Nasal cavity respiratory epithelium epithelial cell of viscerocranial mucosa (primary cell): Measurements from ENCODE around the gene TMEM41A. TPM values are rescaled to one million over a fixed set of nuclear protein-coding genes. Genes with fewer than 3 reads are reported as not detected.

ENCODE experiments used
- total RNA-seq: library from RNA; depleted of rRNA; stranded (reverse); fragments of >200 nt; gene quantifications from 2 replicates; pipeline ENCODE4 v1.2.3, GENCODE V29; 2014

The TMEM41A gene
- 21.5 and 32.0 TPM in 2 replicates for total RNA-seq

DNA sequence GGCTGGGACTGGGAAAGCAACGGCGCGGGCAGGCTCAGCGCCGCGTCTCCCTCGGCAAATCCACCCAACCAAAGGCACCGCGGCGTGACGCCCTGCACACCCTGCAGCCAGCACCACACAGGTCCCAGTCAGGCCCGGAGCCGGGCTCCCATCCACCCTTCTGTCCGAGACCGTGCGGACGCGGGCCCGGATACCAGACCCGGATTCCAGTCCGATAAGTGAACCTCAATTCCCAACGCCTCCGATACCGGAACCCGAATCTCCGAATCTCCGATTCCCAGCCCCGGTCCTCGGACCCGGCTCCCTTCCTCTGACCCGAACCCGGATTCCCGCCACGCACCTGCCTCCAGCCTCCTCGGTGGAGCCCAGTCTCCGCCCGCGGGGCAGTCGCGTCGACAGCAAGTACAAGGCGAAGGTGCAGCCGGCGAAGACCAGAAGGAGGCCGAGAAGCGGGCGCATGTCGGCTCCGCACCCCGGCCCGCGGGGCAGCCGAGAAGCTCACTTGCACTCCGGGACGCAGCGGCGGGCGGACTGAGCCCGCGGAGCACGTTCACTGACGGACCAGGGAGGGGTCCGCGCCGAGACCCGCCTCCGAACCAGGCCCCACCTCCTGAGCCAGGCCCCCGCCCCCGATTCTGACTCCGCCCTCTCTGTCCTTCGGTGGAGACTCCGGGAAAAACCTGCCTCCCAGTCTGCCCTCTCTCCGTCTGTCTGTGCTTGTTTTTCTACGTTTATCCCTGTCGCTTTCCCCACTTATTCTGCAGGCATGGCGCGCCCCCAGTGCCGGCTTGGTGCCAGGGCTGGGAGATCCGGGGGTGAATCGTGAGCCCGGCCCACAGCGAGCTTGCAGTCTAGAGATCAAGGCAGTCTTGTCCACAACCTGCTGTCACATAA is at the start of gene TMEM41A:
Gene TMEM41A (minus strand): TSS at position 533 of the 894 bp plus-strand sequence. CDS start 74 bp downstream, at position 459.

Other genes with a start within 250 kb of the TMEM41A start
- 2.7 and 5.6 TPM in 2 replicates for gene EHHADH, start 245.0 kb downstream of the TMEM41A start, total RNA-seq
- gene MAP3K13, start 135.9 kb downstream of the TMEM41A start, total RNA-seq, result 22.6 and 27.7 TPM in 2 replicates
- 2.4 and 4.7 TPM in 2 replicates for gene LIPH, start 53.6 kb upstream of the TMEM41A start, total RNA-seq
- gene SENP2, start 87.3 kb upstream of the TMEM41A start, total RNA-seq, result 38.6 and 51.1 TPM in 2 replicates